LHCN-M2 (cell line): Measurements from ENCODE around the gene C15orf39. TPM values are rescaled to one million over a fixed set of nuclear protein-coding genes. Genes with fewer than 3 reads are reported as not detected.

Experiments
- DNase-seq: peaks from one replicate; pipeline ENCODE4 v3.0.0-alpha.2; 2012; ENCODE audit warnings: low read depth
- total RNA-seq: library from RNA; depleted of rRNA; stranded (reverse); fragments of >200 nt; gene quantifications from 2 replicates; pipeline ENCODE4 v1.2.3, GENCODE V29; 2014

The C15orf39 gene
- total RNA-seq, 1 experiment from 2014 or later, result 3.1 TPM

- no peak for DNase-seq
Observed at GRCh38 chr15:75195766-75196241, 5.9 kb upstream of the C15orf39 start.

DNA sequence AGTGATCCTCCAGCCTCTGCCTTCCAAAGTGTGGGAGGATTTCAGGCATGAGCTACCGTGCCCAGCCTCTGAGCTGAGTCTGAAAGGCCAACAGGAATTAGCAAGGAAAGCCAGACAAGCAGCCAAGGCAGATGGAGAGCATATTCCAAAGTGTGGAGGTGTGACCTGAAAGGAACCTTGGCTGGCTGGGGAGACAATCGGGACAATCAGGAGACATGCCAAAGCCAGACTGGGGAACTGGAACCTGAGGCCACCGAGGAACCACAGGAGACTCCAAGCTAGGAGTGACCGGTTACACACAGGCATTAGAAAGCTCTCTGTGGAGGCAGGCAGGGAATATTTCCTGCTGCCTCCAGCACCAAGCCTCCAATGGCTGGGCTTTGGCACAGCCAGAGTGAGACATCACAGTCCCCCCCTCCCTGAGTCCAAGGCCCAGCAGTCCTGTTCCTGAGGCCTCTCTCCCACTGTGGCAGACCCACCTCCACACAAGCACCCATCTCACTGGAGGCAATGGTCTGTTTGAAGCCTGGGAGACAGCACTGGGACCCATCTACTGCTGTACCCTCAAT lies 4.5 kb upstream of the C15orf39 start:
- DNase-seq, result no peak

GRCh38 chr15:75198560-75199356 lies 2.9 kb upstream of the C15orf39 start:
- peak; percentile 63 for DNase-seq

- no peak for DNase-seq
Observed at GRCh38 chr15:75199357-75199940, 2.2 kb upstream of the C15orf39 start.

- DNase-seq, result no peak
Observed at GRCh38 chr15:75200391-75200764, 1.3 kb upstream of the C15orf39 start.

DNA sequence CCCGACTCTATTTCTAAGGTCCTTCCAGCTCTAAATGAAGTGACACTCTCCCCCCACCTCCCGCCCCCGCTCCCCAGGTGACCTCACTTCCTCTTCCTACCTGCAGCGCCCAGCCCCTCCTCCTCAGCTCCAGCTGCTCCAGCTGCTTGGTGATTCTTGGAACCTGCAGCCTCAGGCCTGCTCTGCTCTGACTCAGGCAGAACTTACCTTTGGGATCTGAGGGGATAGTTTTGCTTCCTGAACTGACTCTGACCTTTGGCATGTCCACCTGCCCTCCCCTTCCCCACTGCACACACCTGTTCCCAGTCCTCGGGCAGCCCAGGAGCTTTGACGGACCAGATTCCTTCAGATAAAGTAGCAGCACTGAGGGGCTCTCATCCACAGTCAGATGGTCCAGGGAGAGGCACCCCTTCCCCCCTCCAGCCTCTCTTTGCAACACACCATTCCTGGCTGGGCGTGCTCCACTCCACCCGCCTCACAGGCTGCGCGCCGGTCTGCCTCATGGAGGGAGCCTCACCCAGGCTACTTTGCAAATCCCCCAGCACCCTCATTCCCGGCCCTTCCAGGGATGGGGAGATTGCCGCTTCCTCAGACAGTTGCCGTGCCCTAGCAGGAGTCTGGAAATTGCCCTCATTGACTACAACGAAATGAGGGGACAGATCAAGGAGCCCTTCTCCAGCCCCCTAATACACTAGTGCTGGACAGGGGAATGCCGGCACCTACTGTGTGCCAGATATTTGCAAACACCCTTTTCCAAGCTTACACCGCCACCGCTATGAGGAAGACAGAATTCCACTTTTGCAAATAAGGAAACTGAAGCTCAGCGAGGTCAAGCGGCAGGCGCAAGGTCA lies 692 bp upstream of the C15orf39 start:
- peak; percentile 17 for DNase-seq

GRCh38 chr15:75202251-75203016 lies 752 bp downstream of the C15orf39 start:
- DNase-seq, result peak; percentile 60

DNA sequence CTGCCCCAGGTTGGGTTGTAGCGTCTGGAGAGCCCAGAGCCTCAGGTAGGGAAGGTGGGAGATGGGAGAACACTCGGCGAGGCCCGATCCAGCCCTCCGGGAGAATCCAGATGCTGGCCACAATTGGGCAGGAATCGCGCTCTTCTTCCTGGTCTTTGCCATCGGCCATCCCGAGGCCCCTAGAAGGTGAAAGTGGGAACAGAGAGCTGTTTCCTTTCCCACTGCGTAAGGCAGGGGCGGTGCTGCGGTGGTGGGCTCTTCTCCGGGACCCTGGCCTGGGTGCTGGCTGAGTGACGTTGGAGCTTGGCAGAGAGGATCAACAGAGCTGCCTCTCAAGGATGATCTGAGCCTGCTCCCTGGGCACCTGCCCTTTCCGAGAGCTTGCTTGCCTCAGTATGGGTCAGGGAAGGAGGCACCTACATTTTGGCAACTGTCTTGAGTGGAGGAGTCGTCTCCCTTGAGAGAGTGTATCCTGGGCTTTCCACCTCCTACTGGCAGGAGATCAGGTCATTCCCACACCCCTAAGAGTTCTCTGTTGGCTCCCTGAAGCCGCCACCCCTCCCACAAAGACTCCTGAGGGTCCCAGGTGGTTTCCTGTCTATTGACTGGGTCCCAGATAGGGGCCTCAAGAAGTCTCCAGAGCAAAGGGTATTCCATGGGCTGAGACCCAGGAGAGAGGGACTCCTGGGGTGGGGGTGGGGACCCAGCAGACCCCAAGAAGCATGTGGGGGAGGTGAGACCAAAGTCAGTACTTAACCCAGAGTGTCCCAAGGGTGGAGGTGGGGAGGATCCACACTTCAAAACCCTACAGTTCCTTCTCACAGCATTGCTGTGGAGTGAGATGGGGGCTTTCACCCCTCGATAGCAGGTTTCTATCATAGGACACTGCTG lies 1.6 kb downstream of the C15orf39 start:
- no peak for DNase-seq

GRCh38 chr15:75203908-75204263 lies 2.2 kb downstream of the C15orf39 start:
- no peak for DNase-seq

GRCh38 chr15:75204340-75205063 lies 2.8 kb downstream of the C15orf39 start:
- peak; percentile 81 for DNase-seq

- no peak for DNase-seq
Observed at GRCh38 chr15:75205064-75205395, 3.3 kb downstream of the C15orf39 start.

DNA sequence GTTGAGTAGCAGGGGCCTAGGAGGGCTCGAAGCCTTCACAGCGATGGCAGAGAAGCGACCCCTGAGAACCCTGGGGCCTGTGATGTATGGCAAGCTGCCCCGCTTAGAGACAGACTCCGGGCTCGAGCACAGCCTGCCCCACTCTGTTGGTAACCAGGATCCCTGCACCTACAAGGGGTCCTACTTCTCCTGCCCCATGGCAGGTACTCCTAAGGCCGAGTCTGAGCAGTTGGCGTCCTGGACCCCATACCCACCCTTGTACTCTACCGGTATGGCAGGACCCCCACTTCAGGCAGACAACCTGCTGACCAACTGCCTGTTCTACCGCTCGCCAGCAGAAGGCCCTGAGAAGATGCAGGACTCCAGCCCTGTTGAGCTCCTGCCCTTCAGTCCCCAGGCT lies 4.3 kb downstream of the C15orf39 start:
- no peak for DNase-seq

DNA sequence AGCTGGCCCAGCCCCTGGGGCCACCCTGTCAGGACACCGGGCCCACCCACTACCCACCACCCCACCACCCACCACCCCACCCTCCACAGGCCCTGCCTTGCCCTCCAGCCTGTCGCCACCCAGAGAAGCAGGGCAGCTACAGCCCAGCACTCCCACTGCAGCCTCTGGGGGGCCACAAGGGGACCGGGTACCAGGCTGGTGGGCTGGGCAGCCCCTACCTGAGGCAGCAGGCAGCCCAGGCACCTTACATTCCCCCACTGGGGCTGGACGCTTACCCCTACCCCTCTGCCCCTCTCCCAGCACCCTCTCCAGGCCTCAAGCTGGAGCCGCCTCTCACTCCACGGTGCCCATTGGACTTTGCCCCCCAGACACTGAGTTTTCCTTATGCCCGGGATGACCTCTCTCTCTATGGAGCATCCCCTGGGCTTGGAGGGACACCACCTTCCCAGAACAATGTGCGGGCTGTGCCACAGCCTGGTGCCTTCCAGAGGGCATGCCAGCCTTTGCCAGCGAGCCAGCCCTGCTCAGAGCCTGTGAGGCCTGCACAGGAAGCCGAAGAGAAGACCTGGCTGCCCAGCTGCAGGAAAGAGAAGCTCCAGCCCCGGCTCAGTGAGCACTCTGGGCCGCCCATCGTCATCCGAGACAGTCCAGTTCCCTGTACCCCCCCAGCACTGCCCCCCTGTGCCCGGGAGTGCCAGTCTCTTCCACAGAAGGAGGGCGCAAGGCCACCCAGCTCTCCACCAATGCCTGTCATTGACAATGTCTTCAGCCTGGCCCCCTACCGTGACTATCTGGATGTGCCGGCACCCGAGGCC lies 5.3 kb downstream of the C15orf39 start:
- no peak for DNase-seq

DNA sequence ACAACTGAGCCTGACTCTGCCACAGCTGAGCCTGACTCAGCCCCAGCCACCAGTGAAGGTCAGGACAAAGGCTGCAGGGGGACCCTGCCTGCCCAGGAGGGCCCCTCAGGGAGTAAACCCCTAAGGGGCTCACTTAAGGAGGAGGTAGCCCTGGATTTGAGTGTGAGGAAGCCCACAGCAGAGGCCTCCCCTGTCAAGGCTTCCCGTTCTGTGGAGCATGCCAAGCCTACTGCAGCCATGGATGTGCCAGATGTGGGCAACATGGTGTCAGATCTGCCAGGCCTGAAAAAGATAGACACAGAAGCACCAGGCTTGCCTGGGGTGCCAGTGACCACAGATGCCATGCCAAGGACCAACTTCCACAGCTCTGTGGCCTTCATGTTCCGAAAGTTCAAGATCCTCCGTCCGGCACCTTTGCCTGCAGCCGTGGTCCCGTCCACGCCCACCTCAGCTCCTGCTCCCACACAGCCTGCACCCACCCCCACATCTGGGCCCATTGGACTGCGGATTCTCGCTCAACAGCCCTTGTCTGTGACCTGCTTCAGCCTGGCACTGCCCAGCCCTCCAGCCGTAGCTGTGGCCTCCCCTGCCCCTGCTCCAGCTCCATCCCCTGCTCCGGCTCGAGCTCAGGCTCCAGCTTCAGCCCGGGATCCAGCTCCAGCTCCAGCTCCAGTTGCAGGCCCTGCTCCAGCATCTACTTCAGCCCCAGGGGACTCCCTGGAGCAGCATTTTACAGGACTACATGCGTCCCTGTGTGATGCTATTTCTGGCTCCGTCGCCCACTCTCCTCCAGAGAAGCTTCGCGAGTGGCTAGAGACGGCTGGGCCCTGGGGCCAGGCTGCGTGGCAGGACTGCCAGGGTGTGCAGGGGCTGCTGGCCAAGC lies 6.2 kb downstream of the C15orf39 start:
- no peak for DNase-seq

- DNase-seq, result no peak
Observed at GRCh38 chr15:75208501-75209288, 7.0 kb downstream of the C15orf39 start.

DNA sequence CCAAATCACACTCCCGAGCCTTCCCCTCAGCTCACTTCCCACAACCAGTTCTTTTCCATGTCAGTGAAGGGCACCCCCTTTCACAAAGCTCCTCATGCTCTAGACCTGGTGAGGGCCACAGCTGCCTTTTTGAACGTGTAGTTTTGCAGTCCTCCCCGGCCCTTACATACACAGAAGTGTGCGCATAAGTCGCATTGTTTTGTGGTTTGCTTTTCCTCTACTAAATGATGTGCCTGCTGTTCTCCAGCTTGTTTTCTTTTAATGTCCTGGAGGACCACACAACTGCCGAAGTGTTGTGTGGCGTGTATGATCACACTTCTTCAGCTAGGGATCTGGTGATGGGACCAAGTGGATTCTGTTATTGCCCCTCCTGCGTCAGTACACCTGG lies 7.6 kb downstream of the C15orf39 start:
- DNase-seq, result no peak

DNA sequence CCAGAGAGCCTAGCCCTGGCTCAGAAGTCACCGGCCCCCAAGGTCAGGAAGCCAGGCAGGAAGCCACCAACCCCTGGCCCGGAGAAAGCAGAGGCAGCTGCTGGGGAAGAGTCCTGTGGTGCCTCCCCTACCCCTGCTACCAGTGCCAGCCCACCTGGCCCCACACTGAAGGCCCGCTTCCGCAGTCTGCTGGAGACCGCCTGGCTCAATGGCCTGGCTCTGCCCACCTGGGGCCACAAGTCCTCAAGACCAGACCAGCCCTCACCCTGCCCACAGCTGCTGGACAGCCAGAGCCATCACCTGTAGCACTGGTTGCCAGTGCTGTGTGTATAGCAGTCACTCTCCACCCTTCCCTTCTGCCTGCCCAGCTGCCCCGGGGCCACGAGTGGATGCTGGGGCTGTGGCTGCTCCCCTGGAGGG lies 9.1 kb downstream of the C15orf39 start:
- DNase-seq, result no peak
